Pericardium fibroblast (primary cell): ENCODE data around the gene LIN7A. TPM values are rescaled to one million over a fixed set of nuclear protein-coding genes. Genes with fewer than 3 reads are reported as not detected.

Experiments
- total RNA-seq: library from RNA; depleted of rRNA; stranded (reverse); fragments of >200 nt; gene quantifications from 2 replicates; pipeline ENCODE4 v1.2.3, GENCODE V29; 2015

Gene LIN7A
- total RNA-seq: 1.1 and 1.3 TPM in 2 replicates

GRCh38 chr12:80937391-80938238 lies at the start of gene LIN7A:
Gene LIN7A, minus strand, starts transcription at chr12:80937934. Its CDS starts 212 bp downstream, at chr12:80937722.

Other genes starting within 250 kb of the LIN7A start
- gene MYF6, start 230.3 kb downstream of the LIN7A start, total RNA-seq: not detected in 2 replicates
- gene MYF5, start 221.0 kb downstream of the LIN7A start, total RNA-seq: not detected in 2 replicates
- gene ACSS3, start 140.1 kb upstream of the LIN7A start, total RNA-seq: 5.7 and 8.8 TPM in 2 replicates